Measurements from ENCODE around the gene MCOLN1.

MCOLN1 gene

DNA sequence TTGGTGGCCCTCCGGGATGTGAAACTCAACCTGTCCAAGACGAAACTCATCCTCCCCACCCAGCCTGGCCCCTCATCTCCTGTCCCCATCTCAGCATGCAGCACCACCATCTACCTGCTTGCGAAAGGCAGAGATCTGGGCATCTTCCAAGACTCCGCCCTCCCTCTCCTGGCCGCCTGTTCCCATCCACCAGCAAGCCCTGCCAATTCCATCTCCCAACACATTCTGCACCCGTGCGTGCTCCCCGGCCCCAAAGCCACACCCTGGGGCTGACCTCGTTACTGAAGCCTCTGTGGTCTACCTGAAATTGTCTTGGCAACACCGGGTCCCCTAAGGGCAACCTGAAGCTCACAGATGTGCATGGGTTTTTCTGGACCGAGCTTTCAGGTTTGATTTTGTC lies 60.0 kb downstream of the MCOLN1 start:
- no peak for DNase-seq

All from NCI-H2227 treated with DMSO at 0.1 percent for 48 hours (cell line).